ENCODE measurements around the gene PXT1.
"Not testable (repeated sequence)": the region's sequence is repeated elsewhere in the genome, so short reads cannot be mapped to it uniquely, and the experiment has no call there.

Gene PXT1

GRCh38 chr6:36443471-36444428 lies 1.1 kb upstream of the PXT1 start:
- FAIRE-seq, result no peak

GRCh38 chr6:36442103-36442670 lies 467 bp downstream of the PXT1 start:
- no peak for FAIRE-seq

DNA sequence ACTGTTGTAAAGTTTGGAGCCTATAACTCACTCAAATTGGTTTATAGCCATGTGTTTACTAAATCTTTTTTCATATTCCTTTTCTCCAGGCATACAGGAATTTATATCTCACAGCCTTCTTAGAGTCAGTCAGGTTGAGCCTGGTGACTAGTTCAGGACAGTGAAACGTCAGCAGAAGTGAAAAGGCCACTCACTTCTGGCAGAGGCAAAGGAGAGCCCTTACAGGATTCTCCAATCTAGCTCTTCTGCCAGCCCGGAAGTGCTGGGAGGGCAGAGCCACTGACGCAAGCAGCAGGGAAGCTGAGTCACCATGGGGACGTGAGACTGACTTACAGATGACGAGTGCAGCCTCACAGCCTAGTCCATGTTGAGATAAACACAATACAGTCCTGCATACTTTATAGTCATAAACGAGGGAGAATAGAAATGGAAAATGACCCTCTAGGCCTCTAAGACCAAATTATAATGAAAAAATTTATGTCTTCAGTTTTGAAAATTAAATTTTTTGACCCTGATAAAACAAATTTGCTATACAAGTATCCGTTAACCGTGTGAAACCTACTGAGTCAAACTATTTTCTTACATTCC lies 1.3 kb downstream of the PXT1 start:
- FAIRE-seq, result peak; percentile 87

- FAIRE-seq, result no peak
These were observed 6.2 kb downstream of the PXT1 start for GRCh38 chr6:36436466-36436865.

GRCh38 chr6:36432151-36432671 lies 10.4 kb downstream of the PXT1 start:
- no peak for FAIRE-seq

GRCh38 chr6:36431197-36431596 lies 11.5 kb downstream of the PXT1 start:
- no peak for FAIRE-seq

DNA sequence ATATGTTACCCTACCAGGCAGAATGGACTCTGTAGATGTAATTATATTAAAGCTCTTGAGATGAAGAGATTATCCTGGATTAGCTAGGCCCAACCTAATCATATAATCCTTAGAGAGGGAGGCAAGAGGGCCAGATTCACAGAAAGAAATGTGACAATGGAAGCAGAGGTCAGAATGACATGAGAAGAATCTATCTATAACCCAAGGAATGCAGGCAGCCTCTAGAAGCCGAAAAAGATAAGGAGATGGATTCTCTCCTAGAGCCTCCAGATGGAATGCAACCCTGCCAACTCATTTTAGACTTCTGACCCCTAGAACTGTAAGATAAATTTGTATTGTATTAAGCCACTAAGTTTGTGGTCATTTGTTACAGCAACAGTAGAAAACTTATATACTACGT lies 12.3 kb downstream of the PXT1 start:
- FAIRE-seq, result no peak

DNA sequence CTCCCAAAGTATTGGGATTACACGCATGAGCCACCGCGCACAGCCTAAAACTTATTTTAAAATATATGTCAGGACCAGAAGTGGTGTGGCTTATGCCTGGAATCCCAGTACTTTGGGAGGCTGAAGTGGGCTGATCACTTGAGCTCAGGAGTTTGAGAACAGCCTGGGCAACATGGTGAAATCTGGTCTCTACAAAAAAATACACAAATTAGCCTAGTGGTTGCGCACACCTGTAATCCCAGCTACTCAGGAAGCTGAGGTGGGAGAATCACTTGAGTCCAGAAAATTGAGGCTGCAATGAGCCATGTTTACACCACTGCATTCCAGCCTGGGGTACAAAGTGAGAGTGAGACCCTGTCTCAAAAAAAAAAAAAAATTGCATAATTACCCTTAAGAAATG lies 13.7 kb downstream of the PXT1 start:
- FAIRE-seq, result no peak

DNA sequence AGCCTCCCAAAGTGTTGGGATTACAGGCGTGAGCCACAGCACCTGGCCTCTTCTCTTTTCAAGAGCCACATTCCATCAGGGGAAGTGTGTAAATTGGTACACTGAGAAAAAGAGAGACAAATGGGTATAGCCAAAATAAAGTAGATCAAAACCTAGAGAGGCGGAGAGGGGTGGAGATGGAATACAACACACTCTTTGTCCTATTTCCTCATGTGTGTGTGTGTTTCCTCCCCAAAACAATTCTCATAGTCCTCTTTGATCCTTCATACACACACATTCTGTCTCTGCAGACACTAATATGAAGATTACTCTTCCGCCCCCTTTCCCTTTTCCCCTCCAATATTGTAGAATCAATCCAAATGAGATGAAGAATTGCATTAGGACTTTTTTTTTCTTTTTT lies 16.0 kb downstream of the PXT1 start:
- FAIRE-seq, result no peak

- FAIRE-seq, result no peak
These were observed 19.4 kb downstream of the PXT1 start for GRCh38 chr6:36423101-36423824.

GRCh38 chr6:36422714-36423100 lies 19.9 kb downstream of the PXT1 start:
- no peak for FAIRE-seq

GRCh38 chr6:36419310-36419709 lies 23.3 kb downstream of the PXT1 start:
- no peak for FAIRE-seq

GRCh38 chr6:36418558-36418957 lies 24.1 kb downstream of the PXT1 start:
- FAIRE-seq, result no peak

- no peak for FAIRE-seq
These were observed 28.2 kb downstream of the PXT1 start for GRCh38 chr6:36414481-36414880.

DNA sequence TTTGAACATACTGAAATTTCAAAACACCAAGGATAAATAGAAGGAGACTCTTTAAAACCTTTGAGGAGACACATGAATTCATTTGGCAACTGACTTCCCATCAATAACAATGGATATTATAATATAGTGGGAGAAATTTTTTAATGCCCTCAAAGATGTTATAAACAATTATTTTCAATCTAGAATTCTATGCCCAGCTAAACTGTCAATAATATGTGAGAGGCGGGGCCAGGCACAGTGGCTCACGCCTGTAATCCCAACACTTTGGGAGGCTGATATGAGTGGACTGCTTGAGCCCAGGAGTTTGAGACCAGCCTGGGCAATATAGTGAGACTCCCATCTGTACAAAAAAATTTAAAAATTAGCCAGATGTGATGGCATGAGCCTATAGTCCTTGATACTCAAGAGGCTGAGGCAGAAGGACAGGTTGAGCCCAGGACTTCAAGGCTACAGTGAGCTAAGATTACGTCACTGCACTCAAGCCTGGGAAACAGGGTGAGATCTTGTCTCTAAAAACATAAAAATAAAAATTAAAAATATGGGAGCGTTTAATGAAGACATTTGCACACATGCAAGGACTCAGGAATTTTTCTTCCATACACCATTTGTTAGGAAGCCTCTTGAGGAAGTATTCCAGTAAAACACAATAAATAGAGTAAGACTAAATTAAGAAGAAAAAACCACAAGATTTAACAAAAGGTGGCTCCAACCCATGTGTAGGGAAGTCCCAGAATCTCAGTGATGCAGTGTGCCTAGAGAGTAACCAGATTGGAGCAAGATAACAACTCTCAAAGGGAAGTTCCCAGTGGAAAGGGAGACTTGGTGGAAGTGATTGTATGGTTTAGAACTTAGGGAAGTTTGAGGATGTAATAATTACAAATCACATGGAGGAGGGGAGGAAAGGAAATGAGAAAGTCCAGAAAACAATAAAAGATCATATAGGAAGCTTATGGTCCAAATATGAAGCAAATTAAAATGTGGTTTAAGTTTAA lies 28.9 kb downstream of the PXT1 start:
- no peak for FAIRE-seq

DNA sequence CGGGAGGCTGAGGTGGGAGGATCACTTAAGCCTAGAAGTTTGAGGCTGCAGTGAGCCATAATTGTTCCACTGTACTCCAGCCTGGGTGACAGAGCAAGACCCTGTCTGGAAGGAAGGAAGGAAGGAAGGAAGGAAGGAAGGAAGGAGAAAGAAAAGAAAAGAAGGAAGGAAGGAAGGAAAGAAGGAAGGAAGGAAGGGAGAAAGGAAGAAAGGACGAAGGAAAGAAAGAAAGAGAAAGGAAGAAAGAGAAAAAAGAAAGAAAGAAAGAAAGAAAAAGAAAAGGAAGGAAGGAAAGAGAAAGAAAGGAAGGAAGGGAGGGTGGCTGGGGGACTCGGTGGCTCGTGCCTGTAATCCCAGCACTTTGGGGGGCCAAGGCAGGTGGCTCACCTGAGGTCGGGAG lies 32.9 kb downstream of the PXT1 start:
- FAIRE-seq, result not testable (repeated sequence)

DNA sequence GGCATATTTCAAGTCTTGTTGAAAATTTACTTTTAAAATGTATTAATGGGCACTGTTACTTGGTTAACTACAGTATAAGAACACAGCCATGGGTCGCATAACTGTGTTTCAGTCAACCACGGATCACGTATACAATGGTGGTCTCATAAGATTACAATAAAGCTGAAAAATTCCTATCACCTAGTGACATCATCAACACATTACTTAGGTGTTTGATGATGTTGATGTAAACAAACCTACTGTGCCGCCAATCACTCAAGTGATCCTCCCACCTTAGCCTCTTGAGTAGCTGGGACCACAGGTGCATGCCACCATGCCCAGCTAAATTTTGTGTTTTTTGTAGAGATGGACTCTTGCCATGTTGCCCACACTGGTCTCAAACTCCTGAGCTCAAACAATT lies 38.5 kb downstream of the PXT1 start:
- FAIRE-seq, result no peak

- no peak for FAIRE-seq
These were observed 40.2 kb downstream of the PXT1 start for GRCh38 chr6:36402481-36402880.

GRCh38 chr6:36399970-36400369 lies 42.7 kb downstream of the PXT1 start:
- FAIRE-seq, result no peak

- FAIRE-seq, result no peak
These were observed 50.0 kb downstream of the PXT1 start for GRCh38 chr6:36392621-36393020.

DNA sequence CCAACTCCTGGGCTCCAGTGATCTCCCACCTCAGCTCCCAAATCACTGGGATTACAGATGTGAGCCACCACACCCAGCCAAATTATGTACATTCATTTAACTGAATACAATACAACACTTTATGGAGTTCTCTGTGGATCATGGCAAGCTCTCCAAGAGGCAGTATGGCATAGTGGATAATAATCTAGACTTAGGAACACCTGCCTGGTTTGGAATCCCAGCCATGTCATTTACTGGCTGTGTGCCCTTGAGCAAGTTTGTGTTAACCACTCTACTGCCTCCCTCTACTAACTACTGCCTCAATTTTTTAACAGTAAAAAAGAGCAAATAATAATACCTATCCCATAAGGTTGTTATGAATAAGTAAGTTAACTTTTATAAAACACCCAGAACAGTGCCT lies 53.3 kb downstream of the PXT1 start:
- no peak for FAIRE-seq

Data from islet of Langerhans (tissue), 1 donor.